ENCODE measurements around the gene PDZD2. TPM values are rescaled to one million over a fixed set of nuclear protein-coding genes. Genes with fewer than 3 reads are reported as not detected.
A peak's percentile ranks its signal among the peaks of the same experiment; 100 is the strongest.

PDZD2 gene
- total RNA-seq, 1 donor from 2014 or later = 70.9 TPM

GRCh38 chr5:32017692-32018367 lies 378.9 kb downstream of the PDZD2 start:
- ATAC-seq (peak; percentile 79), DNase-seq (no peak)
- intact Hi-C loops (cut with DNase I) = no loop called here
- no peaks in the 10 kb centered on the region for H3K27me3 ChIP-seq
- H3K27ac ChIP-seq = peak overlapping the region; percentile 3
- H3K36me3 ChIP-seq = no peaks in the 10 kb centered on the region
- H3K4me1 ChIP-seq = peaks cover 24% of the 10 kb centered on the region
- no peak for TF ChIP-seq CTCF (IDR thresholded peaks at IDR 0.05)
- no peak overlapping the region for H3K4me3 ChIP-seq
- H3K9me3 ChIP-seq = no peaks in the 10 kb centered on the region

- peak overlapping the region; percentile 3 for H3K27ac ChIP-seq
- peak; percentile 39 for ATAC-seq
Measured at GRCh38 chr5:32018476-32019436, 379.8 kb downstream of the PDZD2 start.

DNA sequence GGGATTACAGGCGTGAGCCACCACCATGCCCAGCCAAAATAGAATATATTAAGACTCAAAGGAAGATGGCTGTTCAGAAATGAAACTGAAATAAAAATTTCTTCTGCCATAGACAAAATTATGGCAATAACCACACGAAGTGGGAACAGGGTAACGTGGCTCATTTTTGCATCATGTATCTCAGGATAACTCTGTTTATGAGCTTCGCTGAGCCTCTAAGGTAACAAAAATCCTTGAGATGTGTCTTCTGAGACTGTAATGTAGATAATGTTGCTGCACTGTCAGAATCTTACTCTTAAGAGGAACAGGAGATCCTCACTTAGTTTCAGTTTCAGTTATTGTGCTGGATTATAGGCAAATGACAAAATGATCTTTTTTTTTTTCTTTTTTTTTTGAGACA lies 381.3 kb downstream of the PDZD2 start:
- Histone ChIP-seq H3K27ac (peak overlapping the region; percentile 72), H3K4me3 (peak overlapping the region; percentile 17)
- intact Hi-C loops (cut with DNase I) = no loop called here

More at GRCh38 chr5:32018476-32019436, 379.8 kb downstream of the PDZD2 start:
- H3K4me1 ChIP-seq = peaks cover 24% of the 10 kb centered on the region
- H3K4me3 ChIP-seq = no peak overlapping the region
- H3K9me3 ChIP-seq = no peaks in the 10 kb centered on the region
- no peaks in the 10 kb centered on the region for H3K27me3 ChIP-seq
- TF ChIP-seq CTCF (IDR thresholded peaks at IDR 0.05) = no peak
- no peaks in the 10 kb centered on the region for H3K36me3 ChIP-seq
- no peak for DNase-seq
- intact Hi-C loops (cut with DNase I) = no loop called here

DNA sequence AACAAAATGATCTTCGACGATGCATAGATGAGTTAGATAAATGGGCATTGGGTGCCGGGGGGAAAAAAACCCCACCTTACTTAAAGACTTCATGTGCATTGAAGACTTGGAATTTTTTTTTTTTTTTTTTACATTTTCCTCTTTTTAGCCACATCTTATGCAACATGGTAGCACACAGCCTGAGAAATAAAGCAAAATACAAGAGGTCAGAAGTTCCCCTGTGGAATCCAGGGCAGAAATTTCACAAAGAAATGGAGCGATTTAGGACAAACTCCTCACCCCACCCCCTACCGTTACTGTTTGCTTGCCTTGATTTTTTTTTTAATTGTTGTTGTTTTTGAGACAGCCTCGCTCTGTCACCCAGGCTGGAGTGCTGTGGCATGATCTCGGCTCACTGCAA lies 382.0 kb downstream of the PDZD2 start:
- H3K27ac ChIP-seq = peak overlapping the region; percentile 72

More for the DNA sequence above, 381.3 kb downstream of the PDZD2 start:
- no peak for TF ChIP-seq CTCF (IDR thresholded peaks at IDR 0.05)
- ATAC-seq (no peak), DNase-seq (no peak)
- no peaks in the 10 kb centered on the region for H3K36me3 ChIP-seq
- H3K4me1 ChIP-seq = peaks cover 24% of the 10 kb centered on the region
- H3K27me3 ChIP-seq = no peaks in the 10 kb centered on the region
- no peaks in the 10 kb centered on the region for H3K9me3 ChIP-seq

GRCh38 chr5:32021771-32022170 lies 382.8 kb downstream of the PDZD2 start:
- Histone ChIP-seq H3K4me1 (peaks cover 26% of the 10 kb centered on the region), H3K27ac (no peak overlapping the region), H3K27me3 (no peaks in the 10 kb centered on the region), H3K36me3 (no peaks in the 10 kb centered on the region), H3K9me3 (no peaks in the 10 kb centered on the region), H3K4me3 (no peak overlapping the region)
- ATAC-seq = no peak
- no peak for TF ChIP-seq CTCF (IDR thresholded peaks at IDR 0.05)
- no peak for DNase-seq
- intact Hi-C loops (cut with DNase I) = no loop called here

More for the DNA sequence above, 382.0 kb downstream of the PDZD2 start:
- no peak for DNase-seq
- H3K4me1 ChIP-seq = peaks cover 24% of the 10 kb centered on the region
- ATAC-seq = no peak
- no peaks in the 10 kb centered on the region for H3K36me3 ChIP-seq
- H3K4me3 ChIP-seq = no peak overlapping the region
- no peaks in the 10 kb centered on the region for H3K9me3 ChIP-seq
- no peaks in the 10 kb centered on the region for H3K27me3 ChIP-seq
- intact Hi-C loops (cut with DNase I) = no loop called here
- no peak for TF ChIP-seq CTCF (IDR thresholded peaks at IDR 0.05)

Data from upper lobe of right lung (tissue), 1 donor.